Astrocyte (in vitro differentiated cells and primary cell): ENCODE data around the gene BMP7. TPM values are rescaled to one million over a fixed set of nuclear protein-coding genes. Genes with fewer than 3 reads are reported as not detected.
"Not testable (repeated sequence)": the region's sequence is repeated elsewhere in the genome, so short reads cannot be mapped to it uniquely, and the experiment has no call there.

Source experiments
- DNase-seq: peaks from one replicate; pipeline ENCODE4 v3.0.0-alpha.2; 2010; ENCODE audit warnings: low read depth
- FAIRE-seq: peaks from 2 replicates; lab custom pipeline; 2011; peaks lifted over from hg19 to GRCh38; lab: Jason Lieb, UNC
- H2AFZ ChIP-seq: 2 replicates; pipeline ENCODE4 v1.6.0; 2012; ENCODE audit warnings: low read depth, low read length, inconsistent platforms
- H3K27ac ChIP-seq: 2 replicates; pipeline ENCODE4 v1.5.1; 2011; ENCODE audit warnings: low read depth, low read length, inconsistent platforms
- H3K27me3 ChIP-seq: 2 replicates; pipeline ENCODE4 v1.6.0; 2011; ENCODE audit warnings: low read length, inconsistent platforms; ENCODE audit not compliant: insufficient read depth
- H3K36me3 ChIP-seq: 2 replicates; pipeline ENCODE4 v1.5.1; 2011; ENCODE audit warnings: low read length, inconsistent platforms; ENCODE audit not compliant: insufficient read depth
- H3K4me1 ChIP-seq: 2 replicates; pipeline ENCODE4 v1.5.1; 2011; ENCODE audit warnings: low read length, inconsistent platforms; ENCODE audit not compliant: insufficient read depth
- H3K4me2 ChIP-seq: 2 replicates; pipeline ENCODE4 v1.6.0; 2012; ENCODE audit warnings: low read length, inconsistent platforms
- H3K4me3 ChIP-seq: 2 replicates; pipeline ENCODE4 v1.5.1; 2011; ENCODE audit warnings: low read depth, mild to moderate bottlenecking, low read length, inconsistent platforms; ENCODE audit not compliant: insufficient read depth
- H3K79me2 ChIP-seq: 2 replicates; pipeline ENCODE4 v1.6.0; 2012; ENCODE audit warnings: mild to moderate bottlenecking, low read length, inconsistent platforms; ENCODE audit not compliant: insufficient read depth
- H3K9ac ChIP-seq: 2 replicates; pipeline ENCODE4 v1.6.0; 2012; ENCODE audit warnings: mild to moderate bottlenecking, low read length, inconsistent platforms
- H3K9me3 ChIP-seq: 2 replicates; pipeline ENCODE4 v1.5.1; 2012; ENCODE audit warnings: low read depth, mild to moderate bottlenecking, low read length, inconsistent platforms; ENCODE audit not compliant: insufficient read depth
- H4K20me1 ChIP-seq: 2 replicates; pipeline ENCODE4 v1.6.0; 2012; ENCODE audit warnings: low read length, inconsistent platforms; ENCODE audit not compliant: insufficient read depth
- H3K27ac Mint-ChIP-seq: one replicate; pipeline ENCODE4 v1.8.0; 2021; ENCODE audit warnings: mild to moderate bottlenecking, mixed read lengths; ENCODE audit not compliant: unreplicated experiment
- H3K27me3 Mint-ChIP-seq: one replicate; pipeline ENCODE4 v1.8.0; 2021; ENCODE audit warnings: low read depth, mixed read lengths; ENCODE audit not compliant: unreplicated experiment
- H3K36me3 Mint-ChIP-seq: one replicate; pipeline ENCODE4 v1.8.0; 2021; ENCODE audit warnings: low read depth, mixed read lengths; ENCODE audit not compliant: unreplicated experiment
- H3K4me1 Mint-ChIP-seq: one replicate; pipeline ENCODE4 v1.8.0; 2021; ENCODE audit warnings: low read depth, mixed read lengths; ENCODE audit not compliant: unreplicated experiment
- H3K4me3 Mint-ChIP-seq: one replicate; pipeline ENCODE4 v1.8.0; 2021; ENCODE audit warnings: mild to moderate bottlenecking, moderate library complexity, mixed read lengths; ENCODE audit not compliant: unreplicated experiment
- H3K9me3 Mint-ChIP-seq: one replicate; pipeline ENCODE4 v1.8.0; 2021; ENCODE audit warnings: mild to moderate bottlenecking, mixed read lengths; ENCODE audit not compliant: unreplicated experiment
- EZH2 ChIP-seq: IDR thresholded peaks from 2 replicates; pipeline ENCODE4 v1.6.1; 2012; ENCODE audit warnings: mild to moderate bottlenecking, low read length, inconsistent platforms; ENCODE audit not compliant: insufficient read depth
- total RNA-seq: library from RNA; stranded (reverse); gene quantifications from 2 replicates; pipeline ENCODE4 v1.2.1, GENCODE V29; 2021
- TF ChIP-seq, protein P1 (sequence below): IDR thresholded peaks from 2 replicates; pipeline ENCODE4 v1.5.1; 2011; ENCODE audit warnings: low read depth, mild to moderate bottlenecking, inconsistent platforms, low read length, moderate library complexity; ENCODE audit not compliant: insufficient read depth

The BMP7 gene
- total RNA-seq, 1 donor from 2014 or later = 15.3 TPM

DNA sequence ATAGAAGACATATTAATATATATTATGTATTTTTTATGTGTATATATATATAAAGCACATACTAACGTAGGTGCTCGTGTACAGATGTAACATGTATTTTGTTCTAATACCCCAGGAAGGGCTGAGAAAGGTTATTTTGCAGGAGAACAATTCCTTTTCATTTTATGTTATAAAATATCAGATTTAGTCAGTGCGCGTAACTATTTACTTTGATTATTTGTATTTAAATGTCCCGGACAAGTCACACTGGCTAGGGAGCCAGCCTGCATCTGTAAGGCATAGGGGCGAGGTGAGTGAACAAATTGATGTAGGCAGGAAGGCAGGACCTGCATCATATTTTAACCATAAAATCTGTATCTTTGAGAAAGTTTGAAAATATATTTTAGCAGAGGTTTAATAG is 74.1 kb downstream of the BMP7 start:
- DNase-seq (no peak), FAIRE-seq (no peak)
- H3K4me1 Mint-ChIP-seq = peaks cover 10% of the 10 kb centered on the region
- no peaks in the 10 kb centered on the region for H3K36me3 ChIP-seq
- no peaks in the 10 kb centered on the region for H3K9me3 Mint-ChIP-seq
- H3K27me3 Mint-ChIP-seq = peaks cover 7% of the 10 kb centered on the region
- H3K9ac ChIP-seq = no peak overlapping the region
- no peak for TF ChIP-seq EZH2
- TF ChIP-seq, protein P1, sequence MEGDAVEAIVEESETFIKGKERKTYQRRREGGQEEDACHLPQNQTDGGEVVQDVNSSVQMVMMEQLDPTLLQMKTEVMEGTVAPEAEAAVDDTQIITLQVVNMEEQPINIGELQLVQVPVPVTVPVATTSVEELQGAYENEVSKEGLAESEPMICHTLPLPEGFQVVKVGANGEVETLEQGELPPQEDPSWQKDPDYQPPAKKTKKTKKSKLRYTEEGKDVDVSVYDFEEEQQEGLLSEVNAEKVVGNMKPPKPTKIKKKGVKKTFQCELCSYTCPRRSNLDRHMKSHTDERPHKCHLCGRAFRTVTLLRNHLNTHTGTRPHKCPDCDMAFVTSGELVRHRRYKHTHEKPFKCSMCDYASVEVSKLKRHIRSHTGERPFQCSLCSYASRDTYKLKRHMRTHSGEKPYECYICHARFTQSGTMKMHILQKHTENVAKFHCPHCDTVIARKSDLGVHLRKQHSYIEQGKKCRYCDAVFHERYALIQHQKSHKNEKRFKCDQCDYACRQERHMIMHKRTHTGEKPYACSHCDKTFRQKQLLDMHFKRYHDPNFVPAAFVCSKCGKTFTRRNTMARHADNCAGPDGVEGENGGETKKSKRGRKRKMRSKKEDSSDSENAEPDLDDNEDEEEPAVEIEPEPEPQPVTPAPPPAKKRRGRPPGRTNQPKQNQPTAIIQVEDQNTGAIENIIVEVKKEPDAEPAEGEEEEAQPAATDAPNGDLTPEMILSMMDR = no peak
- no peaks in the 10 kb centered on the region for H4K20me1 ChIP-seq
- H3K4me2 ChIP-seq = no peak overlapping the region
- no peak overlapping the region for H3K27ac ChIP-seq
- H3K27me3 ChIP-seq = peaks cover 3% of the 10 kb centered on the region
- no peak overlapping the region for H2AFZ ChIP-seq
- H3K27ac Mint-ChIP-seq = no peak overlapping the region
- H3K4me3 Mint-ChIP-seq = no peak overlapping the region
- peaks cover 3% of the 10 kb centered on the region for H3K36me3 Mint-ChIP-seq
- peaks cover 14% of the 10 kb centered on the region for H3K4me1 ChIP-seq
- no peaks in the 10 kb centered on the region for H3K9me3 ChIP-seq
- H3K79me2 ChIP-seq = no peaks in the 10 kb centered on the region
- H3K4me3 ChIP-seq = no peak overlapping the region

DNA sequence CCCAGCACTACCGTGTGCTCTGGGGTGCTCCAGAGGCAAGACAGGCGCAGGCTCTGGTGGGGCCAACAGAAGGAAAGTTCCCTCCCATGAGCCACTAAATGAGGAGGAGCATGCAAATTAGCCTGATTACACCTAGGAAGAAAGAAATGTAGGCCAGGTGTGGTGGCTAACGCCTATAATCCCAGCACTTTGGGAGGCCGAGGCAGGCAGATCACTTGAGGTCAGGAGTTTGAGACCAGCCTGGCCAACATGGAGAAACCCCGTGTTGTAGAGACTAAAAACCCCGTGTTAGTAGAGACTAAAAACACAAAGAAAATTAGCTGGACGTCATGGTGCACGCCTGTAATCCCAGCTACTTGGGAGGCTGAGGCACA is 75.2 kb downstream of the BMP7 start:
- not testable (repeated sequence) for H3K27ac ChIP-seq, H3K9me3 Mint-ChIP-seq, H3K27ac Mint-ChIP-seq, H3K4me1 Mint-ChIP-seq, H3K4me3 Mint-ChIP-seq, FAIRE-seq, H3K9ac ChIP-seq, H4K20me1 ChIP-seq, DNase-seq, H3K4me2 ChIP-seq, H3K27me3 ChIP-seq, H3K4me3 ChIP-seq, H2AFZ ChIP-seq, H3K36me3 ChIP-seq, H3K9me3 ChIP-seq, H3K79me2 ChIP-seq, H3K36me3 Mint-ChIP-seq, H3K27me3 Mint-ChIP-seq
- peaks cover 14% of the 10 kb centered on the region for H3K4me1 ChIP-seq

DNA sequence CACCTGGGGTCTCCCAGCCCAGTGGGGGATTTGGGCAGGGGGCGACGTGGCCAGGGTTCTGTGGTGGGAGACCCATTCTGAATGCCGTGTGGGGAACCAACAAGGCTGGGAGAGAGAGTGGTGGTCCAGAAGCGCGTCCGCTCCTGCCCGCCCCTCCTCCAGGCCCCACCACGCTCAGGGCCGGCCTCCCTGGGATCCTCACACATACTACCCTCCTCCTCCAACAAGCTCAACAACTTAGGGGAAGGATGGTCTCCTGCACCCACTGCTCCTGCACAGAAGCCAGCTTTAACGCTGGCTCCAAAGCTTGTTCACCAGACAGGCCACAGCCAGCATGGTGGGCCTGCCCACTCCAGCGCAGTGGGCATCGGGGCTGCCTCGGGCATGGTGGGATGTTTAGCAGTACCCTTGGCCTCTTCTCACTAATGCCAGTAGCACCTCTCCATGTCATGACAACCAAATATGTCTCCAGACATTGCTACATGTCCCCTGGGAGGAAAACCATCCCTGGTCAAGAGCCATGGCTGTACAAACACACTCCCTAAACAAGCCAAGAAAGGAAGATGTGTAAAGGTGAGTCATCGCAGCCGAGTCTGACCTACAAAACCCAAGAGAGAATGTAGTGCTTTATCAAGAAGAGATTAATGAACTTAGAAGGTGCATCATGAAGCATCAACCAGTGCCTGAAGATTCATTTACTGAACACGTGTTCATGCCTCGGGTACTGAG is 75.7 kb downstream of the BMP7 start:
- Histone ChIP-seq H2AFZ (no peak overlapping the region), H3K36me3 (no peaks in the 10 kb centered on the region), H3K27ac (no peak overlapping the region), H3K4me1 (peaks cover 11% of the 10 kb centered on the region), H3K9ac (no peak overlapping the region), H3K9me3 (no peaks in the 10 kb centered on the region), H3K79me2 (no peaks in the 10 kb centered on the region), H3K27me3 (peaks cover 7% of the 10 kb centered on the region), H3K4me2 (no peak overlapping the region), H3K4me3 (no peak overlapping the region), H4K20me1 (no peaks in the 10 kb centered on the region)
- TF ChIP-seq, protein P1 = no peak
- TF ChIP-seq EZH2 = no peak
- FAIRE-seq (no peak), DNase-seq (peak; percentile 36)
- no peak overlapping the region for H3K4me3 Mint-ChIP-seq
- peaks cover 3% of the 10 kb centered on the region for H3K36me3 Mint-ChIP-seq
- no peak overlapping the region for H3K27ac Mint-ChIP-seq
- peaks cover 10% of the 10 kb centered on the region for H3K27me3 Mint-ChIP-seq
- no peaks in the 10 kb centered on the region for H3K9me3 Mint-ChIP-seq
- H3K4me1 Mint-ChIP-seq = peaks cover 10% of the 10 kb centered on the region
